K562 (cell line): ENCODE results near the gene OSCP1. TPM values are rescaled to one million over a fixed set of nuclear protein-coding genes. Genes with fewer than 3 reads are reported as not detected.
A peak's percentile ranks its signal among the peaks of the same experiment; 100 is the strongest.

Experiments used
- ATAC-seq: fragments of 200-7000 bp; cut with Tn5 transposase; 3 replicates; pipeline ENCODE4 v1.9.1; 2020; ENCODE audit warnings: moderate library complexity
- BruUV-seq: library from RNA; stranded (reverse); fragments of 400-500 nt; replicated peaks from 2 replicates; lab custom pipeline; 2021; lab: Mats Ljungman, UMichigan
- CTCF ChIA-PET: fragments of 300-600 bp; formaldehyde crosslinking; extraction: SDS; loops from one replicate; lab custom pipeline; 2021; ENCODE audit warnings: low intra/inter-chr PET ratio; lab: Yijun Ruan, JAX
- POLR2A ChIA-PET: fragments of 300-600, 350-650 bp; sonication (Branson Sonifier 250); formaldehyde crosslinking; extraction: SDS; loops from one replicate; lab custom pipeline; 2021; ENCODE audit warnings: antibody characterized with exemption, inconsistent platforms; lab: Yijun Ruan, JAX
- DNase-seq, 4 experiments: peaks; one replicate each; pipeline versions ENCODE4 v3.0.0 to v3.0.0-alpha.2; 2011 to 2018; ENCODE audit warnings: low spot score in 3 of 4, mixed read lengths in 3 of 4; ENCODE audit errors: extremely low read depth in 1 of 4
- FAIRE-seq: peaks from 2 replicates; lab custom pipeline; 2011; peaks lifted over from hg19 to GRCh38; lab: Jason Lieb, UNC
- H2AFZ ChIP-seq: 2 replicates; pipeline ENCODE4 v1.6.0; 2011; ENCODE audit warnings: low read depth, low read length, control low read depth, inconsistent platforms
- H3K27ac ChIP-seq: fragments of 200-600 bp; 3 replicates; pipeline ENCODE4 v1.8.0; 2011; ENCODE audit warnings: low read depth, mild to moderate bottlenecking, control low read depth, inconsistent platforms, low read length, moderate library complexity, mixed read lengths; ENCODE audit errors: extremely low read depth
- H3K27me3 ChIP-seq, 2 experiments: fragments of 300-600 bp in 1 of 2; 2 replicates in 1 of 2; 3 replicates in 1 of 2; pipeline versions ENCODE4 v1.6.0 to v1.8.0; 2011; ENCODE audit warnings: inconsistent platforms in 2 of 2, low read length in 2 of 2, mild to moderate bottlenecking in 1 of 2, mixed read lengths in 1 of 2, moderate library complexity in 1 of 2; ENCODE audit not compliant: control insufficient read depth in 2 of 2, insufficient read depth in 2 of 2
- H3K36me3 ChIP-seq: fragments of 300-600 bp; 3 replicates; pipeline ENCODE4 v1.8.0; 2011; ENCODE audit warnings: mild to moderate bottlenecking, low read length, inconsistent platforms; ENCODE audit not compliant: control insufficient read depth, insufficient read depth
- H3K4me1 ChIP-seq, 2 experiments: fragments of 200-600 bp in 1 of 2; replicated peaks in 1 of 2; 2 replicates in 1 of 2; 3 replicates in 1 of 2; pipeline versions ENCODE4 v1.5.1 to v1.8.0; 2011; ENCODE audit warnings: inconsistent platforms in 2 of 2, low read length in 2 of 2, mild to moderate bottlenecking in 1 of 2, mixed read lengths in 1 of 2, moderate library complexity in 1 of 2; ENCODE audit not compliant: control insufficient read depth in 2 of 2, insufficient read depth in 2 of 2
- H3K4me2 ChIP-seq: 2 replicates; pipeline ENCODE4 v1.6.1; 2011; ENCODE audit warnings: low read length, control low read depth, inconsistent platforms, mixed read lengths; ENCODE audit not compliant: insufficient read depth
- H3K4me3 ChIP-seq: fragments of 200-600 bp; sonication (generic), shearing (Covaris generic); 2 replicates; pipeline ENCODE4 v1.5.1; 2016; ENCODE audit warnings: control low read depth, inconsistent platforms
- H3K79me2 ChIP-seq: fragments of 200-600 bp; 3 replicates; pipeline ENCODE4 v1.8.0; 2011; ENCODE audit warnings: low read length, inconsistent platforms; ENCODE audit not compliant: control insufficient read depth, insufficient read depth
- H3K9ac ChIP-seq, 2 experiments: 2 replicates each; pipeline versions ENCODE4 v1.6.0 to v1.6.1; 2011; ENCODE audit warnings: low read depth in 2 of 2, low read length in 2 of 2, control low read depth in 1 of 2, inconsistent platforms in 1 of 2, mild to moderate bottlenecking in 1 of 2, mixed read lengths in 1 of 2; ENCODE audit not compliant: insufficient read depth in 1 of 2
- H3K9me1 ChIP-seq: one replicate; pipeline ENCODE4 v1.6.0; 2011; ENCODE audit warnings: inconsistent platforms, mild to moderate bottlenecking, low read length, moderate library complexity; ENCODE audit not compliant: control insufficient read depth, insufficient read depth
- H3K9me3 ChIP-seq: replicated peaks from 2 replicates; pipeline ENCODE4 v1.5.1; 2011; ENCODE audit warnings: low read depth, low read length, inconsistent platforms; ENCODE audit not compliant: control insufficient read depth, insufficient read depth
- H4K20me1 ChIP-seq: replicated peaks from 2 replicates; pipeline ENCODE4 v1.6.1; 2011; ENCODE audit warnings: low read length, inconsistent platforms, mixed read lengths; ENCODE audit not compliant: control insufficient read depth, insufficient read depth
- CBX8 ChIP-seq: fragments of 200-600 bp; sonication (generic); IDR thresholded peaks from 2 replicates; pipeline ENCODE4 v1.6.1; 2012; ENCODE audit warnings: borderline replicate concordance, mixed run types, low read depth, mild to moderate bottlenecking, moderate library complexity, mixed read lengths, low read length, control low read depth, inconsistent platforms; ENCODE audit not compliant: poor library complexity, severe bottlenecking; ENCODE audit errors: extremely low read depth
- MTA1 ChIP-seq: fragments of 450-650 bp; IDR thresholded peaks from 2 replicates; pipeline ENCODE4 v1.6.1; 2017; ENCODE audit warnings: borderline replicate concordance
- ZFP36 ChIP-seq: fragments of 150-350 bp; IDR thresholded peaks from 2 replicates; pipeline ENCODE4 v1.6.1; 2018; ENCODE audit warnings: low read length, low read depth; ENCODE audit not compliant: partially characterized antibody
- WGBS: fragments of 100-300 bp; shearing (Covaris generic); methylation state at CpG from one replicate; pipeline ENCODE4 v1.1.6; 2016; ENCODE audit warnings: low coverage, mixed read lengths; ENCODE audit not compliant: insufficient coverage; ENCODE audit errors: missing lambda C conversion rate; 5-methylcytosine and 5-hydroxymethylcytosine counted together
- in situ Hi-C: fragments of 300-500 bp; cut with MboI; formaldehyde crosslinking; loops from 4 replicates; pipeline ENCODE4 v1.15.0; 2018; ENCODE audit warnings: inconsistent platforms, mixed read lengths
- intact Hi-C: fragments of 100-400 bp; cut with micrococcal nuclease; formaldehyde crosslinking; loops from 2 replicates; pipeline ENCODE4 v1.14.2; 2022
- polyA plus RNA-seq, 8 experiments: library from polyadenylated mRNA; depleted of rRNA in 4 of 8; stranded (reverse) in 5 of 8; unstranded in 3 of 8; fragments of >200 nt; fragmentation: Nextera tagmentation in 2 of 8; fragmentation: Illumina TruSeq in 1 of 8; extraction: Ambion mirVana in 2 of 8; extraction: Trizol in 1 of 8; gene quantifications; 2 replicates each; pipeline versions ENCODE4 v1.2.1 to v1.2.3, GENCODE V29; 2011 to 2014; ENCODE audit warnings: inconsistent platforms in 1 of 8, missing spikeins in 1 of 8
- total RNA-seq, 7 experiments: library from RNA; depleted of rRNA in 6 of 7; stranded (reverse); fragments of >200 nt in 6 of 7; fragmentation: Illumina TruSeq in 2 of 7; extraction: Trizol in 2 of 7; gene quantifications; 2 replicates each; pipeline versions ENCODE4 v1.2.1 to v1.2.3, GENCODE V29; 2011 to 2021; ENCODE audit warnings: low replicate concordance in 1 of 7
- TF ChIP-seq, protein P1 (sequence below): fragments of 450-650 bp; IDR thresholded peaks from 2 replicates; pipeline ENCODE4 v1.6.1; 2016; ENCODE audit warnings: mild to moderate bottlenecking, moderate library complexity
- TF ChIP-seq, protein P2 (sequence below): fragments of 450-650 bp; IDR thresholded peaks from 2 replicates; pipeline ENCODE4 v1.6.1; 2018; ENCODE audit not compliant: partially characterized antibody

OSCP1 gene
- total and polyA plus RNA-seq, 9 of the 15 experiments (the other 6 are each of a cell fraction or from before 2014, with no cell fraction given) = 0.15 to 0.40 (median 0.33) TPM; not detected in 5

DNA sequence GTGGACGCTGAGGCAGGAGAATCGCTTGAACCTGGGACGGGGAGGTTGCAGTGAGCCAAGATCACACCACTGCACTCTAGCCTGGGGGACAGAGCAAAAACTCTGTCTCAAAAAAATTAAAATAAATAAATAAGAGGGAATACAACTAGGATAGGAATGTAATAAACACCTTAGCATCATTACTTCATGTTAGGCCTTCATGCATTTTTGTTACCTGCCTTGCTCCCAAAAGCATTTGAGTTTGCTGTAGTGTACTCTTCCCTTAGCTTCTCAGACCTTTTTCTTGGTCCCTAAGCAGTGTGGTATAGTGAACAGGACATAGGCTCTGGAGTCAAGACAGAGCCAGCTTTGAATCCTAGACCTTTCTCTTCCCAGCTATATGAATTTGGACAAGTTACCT, 2.8 kb upstream of the OSCP1 start:
- 79% methylated on average over 3 of the region's 3 CpGs for WGBS
- Histone ChIP-seq H3K4me3 (no peak overlapping the region), H3K9me1 (no peaks in the 10 kb centered on the region), H3K4me1 (peaks cover 21 to 24% of the 10 kb centered on the region in 2 experiments), H3K79me2 (no peaks in the 10 kb centered on the region), H3K36me3 (peaks cover 39% of the 10 kb centered on the region), H3K27me3 (no peaks in the 10 kb centered on the region), H3K9ac (no peak overlapping the region), H2AFZ (no peak overlapping the region), H4K20me1 (no peaks in the 10 kb centered on the region), H3K27ac (no peak overlapping the region), H3K9me3 (no peaks in the 10 kb centered on the region), H3K4me2 (no peak overlapping the region)
- no TSS peak for BruUV-seq
- ATAC-seq (no peak), FAIRE-seq (peak; percentile 37), DNase-seq (no peak)
- intact Hi-C loops (no loop called here), in situ Hi-C loops (no loop called here)
- CTCF ChIA-PET = no interaction called here
- POLR2A ChIA-PET = interaction anchor here (0.8 to 4.0 kb wide), 5 partner anchors 10 to 229 kb away, joined by 3 to 37 read pairs (median 3); partner anchors contain the start of genes MRPS15 and THRAP3
- TF ChIP-seq, protein P1, sequence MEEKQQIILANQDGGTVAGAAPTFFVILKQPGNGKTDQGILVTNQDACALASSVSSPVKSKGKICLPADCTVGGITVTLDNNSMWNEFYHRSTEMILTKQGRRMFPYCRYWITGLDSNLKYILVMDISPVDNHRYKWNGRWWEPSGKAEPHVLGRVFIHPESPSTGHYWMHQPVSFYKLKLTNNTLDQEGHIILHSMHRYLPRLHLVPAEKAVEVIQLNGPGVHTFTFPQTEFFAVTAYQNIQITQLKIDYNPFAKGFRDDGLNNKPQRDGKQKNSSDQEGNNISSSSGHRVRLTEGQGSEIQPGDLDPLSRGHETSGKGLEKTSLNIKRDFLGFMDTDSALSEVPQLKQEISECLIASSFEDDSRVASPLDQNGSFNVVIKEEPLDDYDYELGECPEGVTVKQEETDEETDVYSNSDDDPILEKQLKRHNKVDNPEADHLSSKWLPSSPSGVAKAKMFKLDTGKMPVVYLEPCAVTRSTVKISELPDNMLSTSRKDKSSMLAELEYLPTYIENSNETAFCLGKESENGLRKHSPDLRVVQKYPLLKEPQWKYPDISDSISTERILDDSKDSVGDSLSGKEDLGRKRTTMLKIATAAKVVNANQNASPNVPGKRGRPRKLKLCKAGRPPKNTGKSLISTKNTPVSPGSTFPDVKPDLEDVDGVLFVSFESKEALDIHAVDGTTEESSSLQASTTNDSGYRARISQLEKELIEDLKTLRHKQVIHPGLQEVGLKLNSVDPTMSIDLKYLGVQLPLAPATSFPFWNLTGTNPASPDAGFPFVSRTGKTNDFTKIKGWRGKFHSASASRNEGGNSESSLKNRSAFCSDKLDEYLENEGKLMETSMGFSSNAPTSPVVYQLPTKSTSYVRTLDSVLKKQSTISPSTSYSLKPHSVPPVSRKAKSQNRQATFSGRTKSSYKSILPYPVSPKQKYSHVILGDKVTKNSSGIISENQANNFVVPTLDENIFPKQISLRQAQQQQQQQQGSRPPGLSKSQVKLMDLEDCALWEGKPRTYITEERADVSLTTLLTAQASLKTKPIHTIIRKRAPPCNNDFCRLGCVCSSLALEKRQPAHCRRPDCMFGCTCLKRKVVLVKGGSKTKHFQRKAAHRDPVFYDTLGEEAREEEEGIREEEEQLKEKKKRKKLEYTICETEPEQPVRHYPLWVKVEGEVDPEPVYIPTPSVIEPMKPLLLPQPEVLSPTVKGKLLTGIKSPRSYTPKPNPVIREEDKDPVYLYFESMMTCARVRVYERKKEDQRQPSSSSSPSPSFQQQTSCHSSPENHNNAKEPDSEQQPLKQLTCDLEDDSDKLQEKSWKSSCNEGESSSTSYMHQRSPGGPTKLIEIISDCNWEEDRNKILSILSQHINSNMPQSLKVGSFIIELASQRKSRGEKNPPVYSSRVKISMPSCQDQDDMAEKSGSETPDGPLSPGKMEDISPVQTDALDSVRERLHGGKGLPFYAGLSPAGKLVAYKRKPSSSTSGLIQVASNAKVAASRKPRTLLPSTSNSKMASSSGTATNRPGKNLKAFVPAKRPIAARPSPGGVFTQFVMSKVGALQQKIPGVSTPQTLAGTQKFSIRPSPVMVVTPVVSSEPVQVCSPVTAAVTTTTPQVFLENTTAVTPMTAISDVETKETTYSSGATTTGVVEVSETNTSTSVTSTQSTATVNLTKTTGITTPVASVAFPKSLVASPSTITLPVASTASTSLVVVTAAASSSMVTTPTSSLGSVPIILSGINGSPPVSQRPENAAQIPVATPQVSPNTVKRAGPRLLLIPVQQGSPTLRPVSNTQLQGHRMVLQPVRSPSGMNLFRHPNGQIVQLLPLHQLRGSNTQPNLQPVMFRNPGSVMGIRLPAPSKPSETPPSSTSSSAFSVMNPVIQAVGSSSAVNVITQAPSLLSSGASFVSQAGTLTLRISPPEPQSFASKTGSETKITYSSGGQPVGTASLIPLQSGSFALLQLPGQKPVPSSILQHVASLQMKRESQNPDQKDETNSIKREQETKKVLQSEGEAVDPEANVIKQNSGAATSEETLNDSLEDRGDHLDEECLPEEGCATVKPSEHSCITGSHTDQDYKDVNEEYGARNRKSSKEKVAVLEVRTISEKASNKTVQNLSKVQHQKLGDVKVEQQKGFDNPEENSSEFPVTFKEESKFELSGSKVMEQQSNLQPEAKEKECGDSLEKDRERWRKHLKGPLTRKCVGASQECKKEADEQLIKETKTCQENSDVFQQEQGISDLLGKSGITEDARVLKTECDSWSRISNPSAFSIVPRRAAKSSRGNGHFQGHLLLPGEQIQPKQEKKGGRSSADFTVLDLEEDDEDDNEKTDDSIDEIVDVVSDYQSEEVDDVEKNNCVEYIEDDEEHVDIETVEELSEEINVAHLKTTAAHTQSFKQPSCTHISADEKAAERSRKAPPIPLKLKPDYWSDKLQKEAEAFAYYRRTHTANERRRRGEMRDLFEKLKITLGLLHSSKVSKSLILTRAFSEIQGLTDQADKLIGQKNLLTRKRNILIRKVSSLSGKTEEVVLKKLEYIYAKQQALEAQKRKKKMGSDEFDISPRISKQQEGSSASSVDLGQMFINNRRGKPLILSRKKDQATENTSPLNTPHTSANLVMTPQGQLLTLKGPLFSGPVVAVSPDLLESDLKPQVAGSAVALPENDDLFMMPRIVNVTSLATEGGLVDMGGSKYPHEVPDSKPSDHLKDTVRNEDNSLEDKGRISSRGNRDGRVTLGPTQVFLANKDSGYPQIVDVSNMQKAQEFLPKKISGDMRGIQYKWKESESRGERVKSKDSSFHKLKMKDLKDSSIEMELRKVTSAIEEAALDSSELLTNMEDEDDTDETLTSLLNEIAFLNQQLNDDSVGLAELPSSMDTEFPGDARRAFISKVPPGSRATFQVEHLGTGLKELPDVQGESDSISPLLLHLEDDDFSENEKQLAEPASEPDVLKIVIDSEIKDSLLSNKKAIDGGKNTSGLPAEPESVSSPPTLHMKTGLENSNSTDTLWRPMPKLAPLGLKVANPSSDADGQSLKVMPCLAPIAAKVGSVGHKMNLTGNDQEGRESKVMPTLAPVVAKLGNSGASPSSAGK = no peak
- TF ChIP-seq, protein P2, sequence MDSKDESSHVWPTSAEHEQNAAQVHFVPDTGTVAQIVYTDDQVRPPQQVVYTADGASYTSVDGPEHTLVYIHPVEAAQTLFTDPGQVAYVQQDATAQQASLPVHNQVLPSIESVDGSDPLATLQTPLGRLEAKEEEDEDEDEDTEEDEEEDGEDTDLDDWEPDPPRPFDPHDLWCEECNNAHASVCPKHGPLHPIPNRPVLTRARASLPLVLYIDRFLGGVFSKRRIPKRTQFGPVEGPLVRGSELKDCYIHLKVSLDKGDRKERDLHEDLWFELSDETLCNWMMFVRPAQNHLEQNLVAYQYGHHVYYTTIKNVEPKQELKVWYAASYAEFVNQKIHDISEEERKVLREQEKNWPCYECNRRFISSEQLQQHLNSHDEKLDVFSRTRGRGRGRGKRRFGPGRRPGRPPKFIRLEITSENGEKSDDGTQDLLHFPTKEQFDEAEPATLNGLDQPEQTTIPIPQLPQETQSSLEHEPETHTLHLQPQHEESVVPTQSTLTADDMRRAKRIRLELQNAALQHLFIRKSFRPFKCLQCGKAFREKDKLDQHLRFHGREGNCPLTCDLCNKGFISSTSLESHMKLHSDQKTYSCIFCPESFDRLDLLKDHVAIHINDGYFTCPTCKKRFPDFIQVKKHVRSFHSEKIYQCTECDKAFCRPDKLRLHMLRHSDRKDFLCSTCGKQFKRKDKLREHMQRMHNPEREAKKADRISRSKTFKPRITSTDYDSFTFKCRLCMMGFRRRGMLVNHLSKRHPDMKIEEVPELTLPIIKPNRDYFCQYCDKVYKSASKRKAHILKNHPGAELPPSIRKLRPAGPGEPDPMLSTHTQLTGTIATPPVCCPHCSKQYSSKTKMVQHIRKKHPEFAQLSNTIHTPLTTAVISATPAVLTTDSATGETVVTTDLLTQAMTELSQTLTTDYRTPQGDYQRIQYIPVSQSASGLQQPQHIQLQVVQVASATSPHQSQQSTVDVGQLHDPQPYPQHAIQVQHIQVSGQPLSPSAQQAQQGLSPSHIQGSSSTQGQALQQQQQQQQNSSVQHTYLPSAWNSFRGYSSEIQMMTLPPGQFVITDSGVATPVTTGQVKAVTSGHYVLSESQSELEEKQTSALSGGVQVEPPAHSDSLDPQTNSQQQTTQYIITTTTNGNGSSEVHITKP = peak; percentile 62
- TF ChIP-seq CBX8 = no peak
- no peak for TF ChIP-seq MTA1
- no peak for TF ChIP-seq ZFP36
